Ishikawa (cell line): ENCODE data around the gene MLC1.

Source experiments
- EP300 ChIP-seq: IDR thresholded peaks from 2 replicates; pipeline ENCODE4 v1.6.1; 2012; ENCODE audit warnings: borderline replicate concordance
- FOXM1 ChIP-seq: IDR thresholded peaks from 2 replicates; pipeline ENCODE4 v1.6.1; 2012; ENCODE audit warnings: low read depth, borderline replicate concordance
- NFIC ChIP-seq: IDR thresholded peaks from 2 replicates; pipeline ENCODE4 v1.6.1; 2012
- RAD21 ChIP-seq: IDR thresholded peaks from 2 replicates; pipeline ENCODE4 v1.6.1; 2012; ENCODE audit warnings: low read depth
- TCF12 ChIP-seq: IDR thresholded peaks from 2 replicates; pipeline ENCODE4 v1.6.1; 2012; ENCODE audit warnings: low read depth
- TEAD4 ChIP-seq: IDR thresholded peaks from 2 replicates; pipeline ENCODE4 v1.6.1; 2012
- YY1 ChIP-seq: IDR thresholded peaks from 2 replicates; pipeline ENCODE4 v1.6.1; 2012; ENCODE audit warnings: low read depth
- TF ChIP-seq, protein P1 (sequence below): IDR thresholded peaks from 2 replicates; pipeline ENCODE4 v1.6.1; 2012; ENCODE audit warnings: low read depth, mild to moderate bottlenecking
- TF ChIP-seq, protein P2 (sequence below): IDR thresholded peaks from 2 replicates; pipeline ENCODE4 v1.6.1; 2012
- TF ChIP-seq, protein P3 (sequence below): IDR thresholded peaks from 2 replicates; pipeline ENCODE4 v1.6.1; 2012

DNA sequence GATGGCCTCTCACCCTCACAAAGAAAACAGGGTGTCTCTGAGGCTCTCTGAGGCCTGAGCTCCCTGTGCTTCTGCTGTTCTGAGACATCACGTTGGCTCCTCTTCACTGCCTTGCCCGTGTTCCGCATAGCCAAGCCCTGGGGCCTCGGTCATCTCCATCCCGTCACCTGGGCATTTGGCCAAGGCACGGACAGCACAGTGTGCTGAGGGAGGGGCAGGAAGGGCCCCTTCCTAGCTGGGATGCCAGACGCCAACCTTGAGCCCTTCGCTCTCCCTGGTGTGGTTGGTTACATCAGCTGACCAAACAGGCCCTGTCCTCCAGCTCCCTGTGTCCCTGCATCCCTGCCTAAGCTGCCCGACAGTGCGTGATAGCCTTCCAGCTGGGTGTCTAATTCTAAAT is 30.5 kb upstream of the MLC1 start:
- TF ChIP-seq TEAD4 = no peak
- no peak for TF ChIP-seq NFIC
- TF ChIP-seq, protein P1, sequence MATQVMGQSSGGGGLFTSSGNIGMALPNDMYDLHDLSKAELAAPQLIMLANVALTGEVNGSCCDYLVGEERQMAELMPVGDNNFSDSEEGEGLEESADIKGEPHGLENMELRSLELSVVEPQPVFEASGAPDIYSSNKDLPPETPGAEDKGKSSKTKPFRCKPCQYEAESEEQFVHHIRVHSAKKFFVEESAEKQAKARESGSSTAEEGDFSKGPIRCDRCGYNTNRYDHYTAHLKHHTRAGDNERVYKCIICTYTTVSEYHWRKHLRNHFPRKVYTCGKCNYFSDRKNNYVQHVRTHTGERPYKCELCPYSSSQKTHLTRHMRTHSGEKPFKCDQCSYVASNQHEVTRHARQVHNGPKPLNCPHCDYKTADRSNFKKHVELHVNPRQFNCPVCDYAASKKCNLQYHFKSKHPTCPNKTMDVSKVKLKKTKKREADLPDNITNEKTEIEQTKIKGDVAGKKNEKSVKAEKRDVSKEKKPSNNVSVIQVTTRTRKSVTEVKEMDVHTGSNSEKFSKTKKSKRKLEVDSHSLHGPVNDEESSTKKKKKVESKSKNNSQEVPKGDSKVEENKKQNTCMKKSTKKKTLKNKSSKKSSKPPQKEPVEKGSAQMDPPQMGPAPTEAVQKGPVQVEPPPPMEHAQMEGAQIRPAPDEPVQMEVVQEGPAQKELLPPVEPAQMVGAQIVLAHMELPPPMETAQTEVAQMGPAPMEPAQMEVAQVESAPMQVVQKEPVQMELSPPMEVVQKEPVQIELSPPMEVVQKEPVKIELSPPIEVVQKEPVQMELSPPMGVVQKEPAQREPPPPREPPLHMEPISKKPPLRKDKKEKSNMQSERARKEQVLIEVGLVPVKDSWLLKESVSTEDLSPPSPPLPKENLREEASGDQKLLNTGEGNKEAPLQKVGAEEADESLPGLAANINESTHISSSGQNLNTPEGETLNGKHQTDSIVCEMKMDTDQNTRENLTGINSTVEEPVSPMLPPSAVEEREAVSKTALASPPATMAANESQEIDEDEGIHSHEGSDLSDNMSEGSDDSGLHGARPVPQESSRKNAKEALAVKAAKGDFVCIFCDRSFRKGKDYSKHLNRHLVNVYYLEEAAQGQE = no peak
- TF ChIP-seq, protein P2, sequence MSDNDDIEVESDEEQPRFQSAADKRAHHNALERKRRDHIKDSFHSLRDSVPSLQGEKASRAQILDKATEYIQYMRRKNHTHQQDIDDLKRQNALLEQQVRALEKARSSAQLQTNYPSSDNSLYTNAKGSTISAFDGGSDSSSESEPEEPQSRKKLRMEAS = no peak
- TF ChIP-seq RAD21 = no peak
- no peak for TF ChIP-seq TCF12
- TF ChIP-seq YY1 = no peak
- TF ChIP-seq FOXM1 = no peak
- TF ChIP-seq, protein P3, sequence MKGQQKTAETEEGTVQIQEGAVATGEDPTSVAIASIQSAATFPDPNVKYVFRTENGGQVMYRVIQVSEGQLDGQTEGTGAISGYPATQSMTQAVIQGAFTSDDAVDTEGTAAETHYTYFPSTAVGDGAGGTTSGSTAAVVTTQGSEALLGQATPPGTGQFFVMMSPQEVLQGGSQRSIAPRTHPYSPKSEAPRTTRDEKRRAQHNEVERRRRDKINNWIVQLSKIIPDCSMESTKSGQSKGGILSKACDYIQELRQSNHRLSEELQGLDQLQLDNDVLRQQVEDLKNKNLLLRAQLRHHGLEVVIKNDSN = no peak
- no peak for TF ChIP-seq EP300
